H1 (cell line): Measurements from ENCODE around the gene SLC22A15. TPM values are rescaled to one million over a fixed set of nuclear protein-coding genes. Genes with fewer than 3 reads are reported as not detected.

Experiments
- CTCF ChIA-PET: fragments of 300-600 bp; sonication (Branson Sonifier 250); formaldehyde crosslinking; loops from one replicate; lab custom pipeline; 2021; ENCODE audit not compliant: partially characterized antibody; lab: Charles Lee
- POLR2A ChIA-PET: fragments of 300-600 bp; sonication (Branson Sonifier 250); formaldehyde crosslinking; loops from one replicate; lab custom pipeline; 2021; ENCODE audit warnings: inconsistent platforms; ENCODE audit not compliant: partially characterized antibody; lab: Charles Lee
- DNase-seq, 2 experiments: peaks; one replicate each; pipeline versions ENCODE4 v3.0.0 to v3.0.0-alpha.2; 2010 to 2022; ENCODE audit warnings: low spot score in 2 of 2, low read depth in 1 of 2, mixed read lengths in 1 of 2
- FAIRE-seq: peaks from 2 replicates; lab custom pipeline; 2011; peaks lifted over from hg19 to GRCh38; lab: Jason Lieb, UNC
- H2AFZ ChIP-seq: 2 replicates; pipeline ENCODE4 v1.8.1; 2012; ENCODE audit warnings: low read length, inconsistent platforms
- H2AK5ac ChIP-seq: 2 replicates; pipeline ENCODE4 v1.6.1; 2013; ENCODE audit warnings: low read depth, low read length
- H2BK120ac ChIP-seq: replicated peaks from 2 replicates; pipeline ENCODE3; 2013; ENCODE audit warnings: low read depth, low read length, inconsistent platforms
- H2BK12ac ChIP-seq: 2 replicates; pipeline ENCODE4 v1.6.1; 2013; ENCODE audit warnings: low read depth, low read length
- H2BK15ac ChIP-seq: 2 replicates; pipeline ENCODE4 v1.6.1; 2013; ENCODE audit warnings: low read length
- H2BK20ac ChIP-seq: 2 replicates; pipeline ENCODE4 v1.6.1; 2013; ENCODE audit warnings: low read length
- H2BK5ac ChIP-seq: 2 replicates; pipeline ENCODE4 v1.6.1; 2013; ENCODE audit warnings: low read depth, low read length
- H3K14ac ChIP-seq: 2 replicates; pipeline ENCODE4 v1.6.1; 2013; ENCODE audit warnings: inconsistent platforms; ENCODE audit not compliant: insufficient read length
- H3K18ac ChIP-seq: 2 replicates; pipeline ENCODE4 v1.6.1; 2013; ENCODE audit warnings: low read length; ENCODE audit errors: extremely low read depth
- H3K23ac ChIP-seq: 2 replicates; pipeline ENCODE4 v1.6.1; 2013; ENCODE audit warnings: inconsistent platforms; ENCODE audit not compliant: insufficient read length
- H3K23me2 ChIP-seq: 2 replicates; pipeline ENCODE4 v1.6.1; 2013; ENCODE audit warnings: low read depth, low read length
- H3K27ac ChIP-seq: 2 replicates; pipeline ENCODE4 v1.6.1; 2011; ENCODE audit warnings: low read depth, low read length, inconsistent platforms
- H3K27me3 ChIP-seq, 4 experiments: replicated peaks in 1 of 4; 1 replicate in 1 of 4; 2 replicates in 3 of 4; pipeline versions ENCODE4 v1.6.1 to v1.8.1; 2011 to 2013; ENCODE audit warnings: low read length in 3 of 4, mild to moderate bottlenecking in 3 of 4, inconsistent platforms in 2 of 4, mixed read lengths in 2 of 4, moderate library complexity in 1 of 4; ENCODE audit not compliant: control insufficient read depth in 3 of 4, insufficient read depth in 3 of 4; ENCODE audit errors: extremely low read depth in 1 of 4
- H3K36me3 ChIP-seq, 4 experiments: 2 replicates each; pipeline versions ENCODE4 v1.6.1 to v1.8.1; 2011 to 2013; ENCODE audit warnings: mild to moderate bottlenecking in 4 of 4, low read length in 3 of 4, moderate library complexity in 2 of 4, control low read depth in 1 of 4, inconsistent platforms in 1 of 4; ENCODE audit not compliant: insufficient read depth in 4 of 4, control insufficient read depth in 2 of 4
- H3K4ac ChIP-seq: replicated peaks from 2 replicates; pipeline ENCODE3; 2013; ENCODE audit warnings: low read length, low read depth, mixed read lengths, inconsistent platforms; ENCODE audit not compliant: insufficient read length
- H3K4me1 ChIP-seq, 4 experiments: replicated peaks in 1 of 4; 1 replicate in 1 of 4; 2 replicates in 3 of 4; pipeline versions ENCODE4 v1.6.1 to v1.8.1; 2011 to 2013; ENCODE audit warnings: low read length in 3 of 4, inconsistent platforms in 2 of 4, mixed read lengths in 1 of 4; ENCODE audit not compliant: insufficient read depth in 4 of 4, control insufficient read depth in 3 of 4
- H3K4me2 ChIP-seq, 2 experiments: 2 replicates each; pipeline versions ENCODE4 v1.6.1 to v1.8.1; 2011 to 2013; ENCODE audit warnings: low read depth in 2 of 2, low read length in 2 of 2, control low read depth in 1 of 2, inconsistent platforms in 1 of 2, mild to moderate bottlenecking in 1 of 2; ENCODE audit not compliant: insufficient read depth in 1 of 2
- H3K4me3 ChIP-seq, 4 experiments: fragments of 200-600, 300-600 bp in 1 of 4; sonication (generic), shearing (Covaris generic), sonication (Bioruptor Twin) in 1 of 4; 2 replicates each; pipeline versions ENCODE4 v1.5.1 to v1.8.1; 2011 to 2016; ENCODE audit warnings: low read length in 4 of 4, low read depth in 3 of 4, control low read depth in 2 of 4, inconsistent platforms in 2 of 4, mild to moderate bottlenecking in 2 of 4, mixed read lengths in 1 of 4, moderate library complexity in 1 of 4; ENCODE audit not compliant: insufficient read depth in 2 of 4; ENCODE audit errors: extremely low read depth in 1 of 4
- H3K56ac ChIP-seq: replicated peaks from 2 replicates; pipeline ENCODE3; 2013; ENCODE audit warnings: low read depth, mild to moderate bottlenecking, mixed read lengths, low read length, inconsistent platforms; ENCODE audit not compliant: insufficient read length
- H3K79me1 ChIP-seq: 2 replicates; pipeline ENCODE4 v1.6.1; 2013; ENCODE audit warnings: low read depth, low read length, control low read depth
- H3K79me2 ChIP-seq, 2 experiments: 2 replicates each; pipeline versions ENCODE4 v1.6.1 to v1.8.1; 2012 to 2013; ENCODE audit warnings: low read length in 2 of 2, mild to moderate bottlenecking in 2 of 2, inconsistent platforms in 1 of 2; ENCODE audit not compliant: insufficient read depth in 2 of 2, control insufficient read depth in 1 of 2
- H3K9ac ChIP-seq, 4 experiments: replicated peaks in 1 of 4; 1 replicate in 1 of 4; 2 replicates in 3 of 4; pipeline versions ENCODE4 v1.6.1 to v1.8.1; 2011 to 2013; ENCODE audit warnings: low read depth in 3 of 4, low read length in 3 of 4, control low read depth in 2 of 4, mild to moderate bottlenecking in 2 of 4, moderate library complexity in 2 of 4, inconsistent platforms in 1 of 4; ENCODE audit errors: extremely low read depth in 1 of 4
- H3K9me3 ChIP-seq, 2 experiments: 2 replicates each; pipeline versions ENCODE4 v1.6.1 to v1.8.1; 2012 to 2013; ENCODE audit warnings: mild to moderate bottlenecking in 2 of 2, moderate library complexity in 2 of 2, control low read depth in 1 of 2, inconsistent platforms in 1 of 2, low read depth in 1 of 2, low read length in 1 of 2, mixed read lengths in 1 of 2; ENCODE audit not compliant: insufficient read depth in 2 of 2
- H4K20me1 ChIP-seq, 2 experiments: replicated peaks in 1 of 2; 2 replicates each; pipeline versions ENCODE3 to v1.8.1; 2011 to 2013; ENCODE audit warnings: inconsistent platforms in 2 of 2, low read length in 2 of 2, mild to moderate bottlenecking in 1 of 2; ENCODE audit not compliant: insufficient read depth in 2 of 2, control insufficient read depth in 1 of 2
- H4K5ac ChIP-seq: 2 replicates; pipeline ENCODE4 v1.6.1; 2013; ENCODE audit warnings: low read length, low read depth, mixed read lengths, inconsistent platforms; ENCODE audit not compliant: insufficient read length
- H4K8ac ChIP-seq: 2 replicates; pipeline ENCODE4 v1.8.0; 2013; ENCODE audit warnings: mild to moderate bottlenecking, moderate library complexity, low read length, inconsistent platforms; ENCODE audit not compliant: insufficient read depth; ENCODE audit errors: extremely low read depth
- H4K91ac ChIP-seq: replicated peaks from 2 replicates; pipeline ENCODE3; 2013; ENCODE audit warnings: low read length, mixed read lengths, inconsistent platforms; ENCODE audit not compliant: insufficient read length
- BACH1 ChIP-seq: IDR thresholded peaks from 2 replicates; pipeline ENCODE4 v1.6.1; 2012; ENCODE audit warnings: low read length, improper control_type of control experiment
- CHD1 ChIP-seq: IDR thresholded peaks from 2 replicates; pipeline ENCODE4 v1.6.1; 2012; ENCODE audit warnings: low read depth, low read length, improper control_type of control experiment
- CHD2 ChIP-seq: IDR thresholded peaks from 2 replicates; pipeline ENCODE4 v1.6.1; 2012; ENCODE audit warnings: low read length, improper control_type of control experiment
- CREB1 ChIP-seq: IDR thresholded peaks from 2 replicates; pipeline ENCODE4 v1.6.1; 2012; ENCODE audit warnings: inconsistent platforms
- CTBP2 ChIP-seq: IDR thresholded peaks from 2 replicates; pipeline ENCODE4 v1.7.0; 2011; ENCODE audit warnings: borderline replicate concordance, mild to moderate bottlenecking, moderate library complexity, mixed read lengths, low read length; ENCODE audit not compliant: insufficient read depth, insufficient read length
- HDAC2 ChIP-seq, 2 experiments: fragments of 300-600 bp in 1 of 2; sonication (generic) in 1 of 2; IDR thresholded peaks; 2 replicates each; pipeline ENCODE4 v1.6.1; 2011 to 2012; ENCODE audit warnings: low read depth in 2 of 2, low read length in 2 of 2, mild to moderate bottlenecking in 2 of 2, moderate library complexity in 2 of 2, borderline replicate concordance in 1 of 2, inconsistent platforms in 1 of 2
- HDAC6 ChIP-seq: IDR thresholded peaks from one replicate; pipeline ENCODE4 v1.7.1; 2012; ENCODE audit warnings: low read depth, mild to moderate bottlenecking, inconsistent platforms, low read length, moderate library complexity
- KDM1A ChIP-seq: fragments of 200-600, 300-600 bp; sonication (generic); IDR thresholded peaks from 2 replicates; pipeline ENCODE4 v1.7.1; 2016; ENCODE audit warnings: mild to moderate bottlenecking, low read length, borderline replicate concordance
- NRF1 ChIP-seq: IDR thresholded peaks from 2 replicates; pipeline ENCODE4 v1.6.1; 2011; ENCODE audit warnings: mild to moderate bottlenecking, low read depth, low read length, improper control_type of control experiment
- PHF8 ChIP-seq: fragments of 200-600 bp; sonication (generic); conservative IDR thresholded peaks from 2 replicates; pipeline ENCODE4 v1.7.1; 2012; ENCODE audit warnings: low read depth, mild to moderate bottlenecking, inconsistent platforms, low read length, moderate library complexity
- RFX5 ChIP-seq: IDR thresholded peaks from 2 replicates; pipeline ENCODE4 v1.6.1; 2011; ENCODE audit warnings: low read depth, low read length, improper control_type of control experiment, borderline replicate concordance
- RNF2 ChIP-seq: fragments of 200-900, 300-1000 bp; sonication (generic); IDR thresholded peaks from 2 replicates; pipeline ENCODE4 v1.7.1; 2016; ENCODE audit warnings: borderline replicate concordance, low read depth, mild to moderate bottlenecking, antibody characterized with exemption, low read length; ENCODE audit not compliant: poor library complexity, severe bottlenecking; ENCODE audit errors: missing control alignments
- SIRT6 ChIP-seq: IDR thresholded peaks from one replicate; pipeline ENCODE4 v1.7.1; 2012; ENCODE audit warnings: low read length, inconsistent platforms
- TAF7 ChIP-seq: optimal IDR thresholded peaks from 2 replicates; pipeline ENCODE3; 2011; ENCODE audit warnings: low read depth, mild to moderate bottlenecking, inconsistent platforms, low read length, moderate library complexity, borderline replicate concordance
- ZNF274 ChIP-seq: IDR thresholded peaks from 2 replicates; pipeline ENCODE4 v1.7.0; 2012; ENCODE audit warnings: low read length, borderline replicate concordance; ENCODE audit errors: extremely low read depth
- WGBS, 2 experiments: shearing (Covaris generic) in 1 of 2; methylation state at CpG; one replicate each; pipeline versions ENCODE4 v1.1.6 to v1.1.7; 2013 to 2015; ENCODE audit warnings: low lambda C conversion rate in 2 of 2, mixed read lengths in 2 of 2, inconsistent platforms in 1 of 2, low coverage in 1 of 2, missing lambda C conversion rate in 1 of 2; ENCODE audit not compliant: insufficient replicate concordance in 2 of 2, insufficient coverage in 1 of 2, insufficient read length in 1 of 2; ENCODE audit errors: extremely low coverage in 1 of 2, missing lambda C conversion rate in 1 of 2; 5-methylcytosine and 5-hydroxymethylcytosine counted together
- polyA plus RNA-seq, 7 experiments: library from polyadenylated mRNA; depleted of rRNA in 3 of 7; stranded (reverse) in 5 of 7; unstranded in 2 of 7; fragments of >200 nt in 5 of 7; fragments of 200-250 nt in 2 of 7; gene quantifications; 1 replicate in 5 of 7; 2 replicates in 1 of 7; 4 replicates in 1 of 7; pipeline versions ENCODE4 v1.2.1 to v1.2.3, GENCODE V29; 2011 to 2013; ENCODE audit warnings: missing spikeins in 2 of 7, mixed read lengths in 2 of 7
- total RNA-seq: library from RNA; stranded (reverse); fragmentation: NEBNext Ultra II Directional; extraction: Animal tissue kit (Norgen Biotek cat#: 25700); gene quantifications from 2 replicates; pipeline ENCODE4 v1.2.1, GENCODE V29; 2021

Gene SLC22A15
- total and polyA plus RNA-seq, 2 of the 8 experiments (the other 6 are each of a cell fraction or from before 2014, with no cell fraction given) = 3.2 to 3.3 TPM

DNA sequence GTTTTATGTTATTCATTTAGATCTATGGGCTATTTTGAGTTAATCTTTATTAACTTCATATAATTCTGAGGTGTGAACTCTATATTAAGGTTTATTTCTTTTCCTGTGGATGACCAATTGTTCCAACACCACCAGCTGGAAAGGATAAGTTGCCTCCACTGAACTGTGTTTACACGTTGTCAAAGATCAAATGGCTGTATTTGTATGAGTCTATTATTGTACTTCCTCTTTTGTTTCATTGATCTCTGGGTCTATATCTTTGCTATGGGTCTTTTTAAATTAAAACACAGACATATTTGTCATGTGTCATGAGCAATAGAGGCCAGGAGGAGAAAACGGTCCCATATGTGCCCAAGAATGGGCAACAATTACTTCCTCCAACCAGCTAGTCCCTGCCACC is 129.7 kb downstream of the SLC22A15 start:
- POLR2A ChIA-PET = no interaction called here
- DNase-seq (no peak), FAIRE-seq (no peak)
- Histone ChIP-seq H3K4me1 (no peaks in the 10 kb centered on the region), H4K8ac (no peak overlapping the region), H3K27ac (no peak overlapping the region), H3K79me2 (no peaks in the 10 kb centered on the region), H3K56ac (no peak overlapping the region), H3K14ac (no peak overlapping the region), H2BK5ac (no peak overlapping the region), H3K27me3 (no peaks in the 10 kb centered on the region), H3K4ac (no peak overlapping the region), H4K20me1 (no peaks in the 10 kb centered on the region), H2BK12ac (no peak overlapping the region), H3K79me1 (no peaks in the 10 kb centered on the region), H3K4me3 (no peak overlapping the region), H2AFZ (no peak overlapping the region), H3K9ac (no peak overlapping the region), H2BK20ac (no peak overlapping the region), H4K91ac (no peak overlapping the region), H3K23me2 (no peaks in the 10 kb centered on the region), H3K23ac (no peak overlapping the region), H3K18ac (no peak overlapping the region), H3K9me3 (no peaks in the 10 kb centered on the region), H4K5ac (no peak overlapping the region), H3K4me2 (no peak overlapping the region), H2BK15ac (no peak overlapping the region), H2AK5ac (no peak overlapping the region), H3K36me3 (no peaks in the 10 kb centered on the region), H2BK120ac (no peak overlapping the region)
- CTCF ChIA-PET = interaction anchor here (0.9 to 1.4 kb wide), 2 partner anchors 17 to 379 kb away, joined by 3 read pairs; no protein-coding TSS in a partner anchor
- WGBS, 2 experiments = 85% methylated on average over 2 of the region's 2 CpGs; no CpG with 5 or more reads in 1 of the 2 experiments
- TF ChIP-seq HDAC2 (IDR thresholded peaks at IDR 0.05; ENCODE audit: borderline replicate concordance in 1 of 2, low read depth in 2 of 2, low read length in 2 of 2) (no peak), CHD2 (no peak), HDAC6 (no peak), KDM1A (no peak), NRF1 (no peak), BACH1 (no peak), CHD1 (no peak), PHF8 (no peak), TAF7 (no peak), RNF2 (no peak), ZNF274 (no peak), SIRT6 (no peak), CTBP2 (no peak), CREB1 (no peak), RFX5 (no peak)
